K562 (cell line): ENCODE measurements around the gene GPR68. TPM values are rescaled to one million over a fixed set of nuclear protein-coding genes. Genes with fewer than 3 reads are reported as not detected.

Experiments used
- AFF4 ChIP-seq: sonication (generic); formaldehyde crosslinking; IDR thresholded peaks from 2 replicates; pipeline ENCODE4 v1.8.0; 2023; ENCODE audit warnings: mild to moderate bottlenecking, missing genetic modification reagents
- ATF6 ChIP-seq: sonication (generic); formaldehyde crosslinking; IDR thresholded peaks from 2 replicates; pipeline ENCODE4 v1.4.0; 2020; ENCODE audit warnings: mild to moderate bottlenecking, missing genetic modification reagents
- DIDO1 ChIP-seq: fragments of 450-650 bp; IDR thresholded peaks from 2 replicates; pipeline ENCODE4 v1.6.1; 2016; ENCODE audit warnings: low read depth, missing biosample characterization, missing genetic modification characterization
- E2F8 ChIP-seq: fragments of 450-650 bp; IDR thresholded peaks from 2 replicates; pipeline ENCODE4 v1.7.1; 2018; ENCODE audit warnings: mild to moderate bottlenecking, low read depth; ENCODE audit not compliant: partially characterized antibody
- HDAC8 ChIP-seq: fragments of 450-650 bp; IDR thresholded peaks from 2 replicates; pipeline ENCODE4 v1.6.1; 2016; ENCODE audit warnings: mild to moderate bottlenecking, missing genetic modification characterization, moderate library complexity, missing compliant biosample characterization
- NCOA2 ChIP-seq, 2 experiments: fragments of 450-650 bp; IDR thresholded peaks; 2 replicates each; pipeline ENCODE4 v1.6.1; 2018; ENCODE audit warnings: mild to moderate bottlenecking in 2 of 2, moderate library complexity in 1 of 2; ENCODE audit not compliant: partially characterized antibody in 2 of 2
- NR0B1 ChIP-seq: fragments of 450-650 bp; IDR thresholded peaks from one replicate; pipeline ENCODE4 v1.6.1; 2018; ENCODE audit warnings: mild to moderate bottlenecking, moderate library complexity; ENCODE audit not compliant: partially characterized antibody
- NR2C2 ChIP-seq, 2 experiments: fragments of 200-800 bp in 1 of 2; sonication (Bioruptor generic) in 1 of 2; sonication (generic) in 1 of 2; formaldehyde crosslinking in 1 of 2; IDR thresholded peaks; 2 replicates each; pipeline versions ENCODE4 v1.6.1 to v1.8.0; 2016 to 2022; ENCODE audit warnings: mild to moderate bottlenecking in 1 of 2, missing compliant biosample characterization in 1 of 2, missing genetic modification characterization in 1 of 2, missing genetic modification reagents in 1 of 2
- PHB ChIP-seq: fragments of 250-450 bp; sonication (Bioruptor Pico); IDR thresholded peaks from 2 replicates; pipeline ENCODE4 v1.5.0; 2021
- SMAD3 ChIP-seq: fragments of 450-650 bp; formaldehyde crosslinking; conservative IDR thresholded peaks from 2 replicates; pipeline ENCODE4 v1.4.0; 2020; ENCODE audit warnings: mild to moderate bottlenecking
- SRSF3 ChIP-seq: fragments of 200-400 bp; formaldehyde crosslinking; IDR thresholded peaks from 2 replicates; pipeline ENCODE4 v1.6.1; 2016; ENCODE audit warnings: mild to moderate bottlenecking, low read length, moderate library complexity; ENCODE audit not compliant: insufficient read depth
- TOE1 ChIP-seq, 2 experiments: fragments of 450-650 bp in 1 of 2; sonication (generic) in 1 of 2; formaldehyde crosslinking in 1 of 2; IDR thresholded peaks; 2 replicates each; pipeline versions ENCODE4 v1.7.1 to v1.8.0; 2016 to 2022; ENCODE audit warnings: borderline replicate concordance in 2 of 2, mild to moderate bottlenecking in 2 of 2, antibody characterized with exemption in 1 of 2, inconsistent platforms in 1 of 2, low read depth in 1 of 2, missing genetic modification reagents in 1 of 2, moderate library complexity in 1 of 2
- XRCC4 ChIP-seq: IDR thresholded peaks from one replicate; pipeline ENCODE4 v1.6.1; 2011; ENCODE audit not compliant: insufficient read depth, insufficient read length; ENCODE audit errors: extremely low read depth
- ZEB2 ChIP-seq: fragments of 450-650 bp; IDR thresholded peaks from 2 replicates; pipeline ENCODE4 v1.6.1; 2016
- ZFPM2 ChIP-seq: fragments of 250-450 bp; sonication (Bioruptor Pico); IDR thresholded peaks from 2 replicates; pipeline ENCODE4 v1.5.1; 2022; ENCODE audit warnings: mild to moderate bottlenecking
- ZNF696 ChIP-seq: fragments of 250-450 bp; sonication (Bioruptor Pico); conservative IDR thresholded peaks from 2 replicates; pipeline ENCODE4 v1.4.0; 2020; ENCODE audit warnings: mild to moderate bottlenecking, moderate library complexity
- polyA plus RNA-seq, 8 experiments: library from polyadenylated mRNA; depleted of rRNA in 4 of 8; stranded (reverse) in 5 of 8; unstranded in 3 of 8; fragments of >200 nt; fragmentation: Nextera tagmentation in 2 of 8; fragmentation: Illumina TruSeq in 1 of 8; extraction: Ambion mirVana in 2 of 8; extraction: Trizol in 1 of 8; gene quantifications; 2 replicates each; pipeline versions ENCODE4 v1.2.1 to v1.2.3, GENCODE V29; 2011 to 2014; ENCODE audit warnings: inconsistent platforms in 1 of 8, missing spikeins in 1 of 8
- total RNA-seq, 7 experiments: library from RNA; depleted of rRNA in 6 of 7; stranded (reverse); fragments of >200 nt in 6 of 7; fragmentation: Illumina TruSeq in 2 of 7; extraction: Trizol in 2 of 7; gene quantifications; 2 replicates each; pipeline versions ENCODE4 v1.2.1 to v1.2.3, GENCODE V29; 2011 to 2021; ENCODE audit warnings: low replicate concordance in 1 of 7

GPR68 gene
- total and polyA plus RNA-seq, 9 of the 15 experiments (the other 6 are each of a cell fraction or from before 2014, with no cell fraction given): 0.41 to 9.4 (median 3.7) TPM

GRCh38 chr14:91267965-91268437, 23.5 kb upstream of the GPR68 start (continued):
- no peak for TF ChIP-seq ATF6 (CRISPR knock-in tag)
- TF ChIP-seq NR2C2 (CRISPR knock-in tag; IDR thresholded peaks at IDR 0.05): no peak
- peak; percentile 58; the same call in 1 of the 2 replicates for TF ChIP-seq NR2C2 (tag; IDR thresholded peaks at IDR 0.05)
- TF ChIP-seq ZEB2: peak; percentile 66; the same call in 1 of the 2 replicates
- 0 out of 2 replicates have a peak, but pooled peaks have one; percentile 70 for TF ChIP-seq ZNF696 (CRISPR knock-in tag)
- peak; percentile 94 for TF ChIP-seq DIDO1
- TF ChIP-seq E2F8: no peak
- TF ChIP-seq NR0B1: no peak
- 0 out of 2 replicates have a peak, but pooled peaks have one; percentile 55 for TF ChIP-seq PHB
- TF ChIP-seq SMAD3: peak; percentile 98
- TF ChIP-seq HDAC8 (tag): peak; percentile 96
- no peak for TF ChIP-seq SRSF3
- peak in 1 of 2 experiments; percentile 74 for TF ChIP-seq NCOA2 (IDR thresholded peaks at IDR 0.05; ENCODE audit: partially characterized antibody in 2 of 2)
- peak; percentile 80; the same call in 1 of the 2 replicates for TF ChIP-seq ZFPM2
- TF ChIP-seq XRCC4: no peak
- TF ChIP-seq AFF4 (CRISPR knock-in tag): no peak
- TF ChIP-seq TOE1 (IDR thresholded peaks at IDR 0.05; ENCODE audit: borderline replicate concordance): no peak
- no peak for TF ChIP-seq TOE1 (CRISPR knock-in tag; IDR thresholded peaks at IDR 0.05; ENCODE audit: borderline replicate concordance, low read depth)
